Measurements from ENCODE around the gene MEGF11.

The MEGF11 gene

DNA sequence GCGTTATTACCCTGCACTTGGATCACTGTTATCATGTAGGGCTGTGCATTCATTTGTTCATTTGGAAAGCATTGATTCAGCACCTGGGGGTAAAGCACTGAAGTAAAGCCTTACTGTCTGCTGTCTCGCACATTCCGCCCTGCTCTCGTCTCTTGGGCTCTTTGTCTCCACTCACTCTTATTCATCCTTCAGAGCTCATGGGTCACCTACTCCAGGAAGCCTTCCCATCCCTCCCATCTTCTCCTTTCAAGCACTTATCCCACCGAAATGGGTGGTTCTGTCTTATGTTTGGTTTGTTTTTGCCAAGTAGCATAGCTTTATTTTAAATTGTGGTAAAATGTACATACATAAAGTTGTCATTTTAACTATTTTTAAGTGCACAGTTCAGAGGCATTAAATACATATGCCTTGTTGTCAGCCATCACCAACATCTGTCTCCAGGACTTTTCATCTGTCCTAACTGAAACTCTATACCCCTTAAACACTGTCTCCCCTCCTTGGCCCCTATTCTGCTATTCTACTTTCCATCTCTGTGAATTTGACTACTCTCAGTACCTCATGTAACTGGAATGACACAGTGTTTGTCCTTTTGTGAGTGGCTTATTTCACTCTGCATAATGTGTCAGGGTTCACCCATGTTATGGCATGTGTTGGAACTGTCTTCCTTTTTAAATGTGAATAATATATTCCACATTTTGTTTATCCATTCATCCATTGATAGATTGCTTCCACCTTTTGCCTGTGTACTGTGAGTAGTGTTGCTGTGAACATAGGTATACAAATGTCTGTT lies 49.1 kb upstream of the MEGF11 start:
- ChIA-PET CTCF (interaction anchor here (1.0 kb wide), 1 partner anchor 19 kb away, joined by 3 read pairs; no protein-coding TSS in a partner anchor), POLR2A (no interaction called here)
- H3K27ac ChIP-seq (ENCODE audit: extremely low read depth, low read depth, low read length), result 0 out of 2 replicates have a peak overlapping the region, but pooled peaks have one; percentile 6
- H3K36me3 ChIP-seq (ENCODE audit: control insufficient read depth in 2 of 2, insufficient read depth in 1 of 2, low read length in 2 of 2), result peaks cover 6 to 12% of the 10 kb centered on the region in 2 experiments; a peak in 2 of 3 replicates
- TF ChIP-seq, protein P1, sequence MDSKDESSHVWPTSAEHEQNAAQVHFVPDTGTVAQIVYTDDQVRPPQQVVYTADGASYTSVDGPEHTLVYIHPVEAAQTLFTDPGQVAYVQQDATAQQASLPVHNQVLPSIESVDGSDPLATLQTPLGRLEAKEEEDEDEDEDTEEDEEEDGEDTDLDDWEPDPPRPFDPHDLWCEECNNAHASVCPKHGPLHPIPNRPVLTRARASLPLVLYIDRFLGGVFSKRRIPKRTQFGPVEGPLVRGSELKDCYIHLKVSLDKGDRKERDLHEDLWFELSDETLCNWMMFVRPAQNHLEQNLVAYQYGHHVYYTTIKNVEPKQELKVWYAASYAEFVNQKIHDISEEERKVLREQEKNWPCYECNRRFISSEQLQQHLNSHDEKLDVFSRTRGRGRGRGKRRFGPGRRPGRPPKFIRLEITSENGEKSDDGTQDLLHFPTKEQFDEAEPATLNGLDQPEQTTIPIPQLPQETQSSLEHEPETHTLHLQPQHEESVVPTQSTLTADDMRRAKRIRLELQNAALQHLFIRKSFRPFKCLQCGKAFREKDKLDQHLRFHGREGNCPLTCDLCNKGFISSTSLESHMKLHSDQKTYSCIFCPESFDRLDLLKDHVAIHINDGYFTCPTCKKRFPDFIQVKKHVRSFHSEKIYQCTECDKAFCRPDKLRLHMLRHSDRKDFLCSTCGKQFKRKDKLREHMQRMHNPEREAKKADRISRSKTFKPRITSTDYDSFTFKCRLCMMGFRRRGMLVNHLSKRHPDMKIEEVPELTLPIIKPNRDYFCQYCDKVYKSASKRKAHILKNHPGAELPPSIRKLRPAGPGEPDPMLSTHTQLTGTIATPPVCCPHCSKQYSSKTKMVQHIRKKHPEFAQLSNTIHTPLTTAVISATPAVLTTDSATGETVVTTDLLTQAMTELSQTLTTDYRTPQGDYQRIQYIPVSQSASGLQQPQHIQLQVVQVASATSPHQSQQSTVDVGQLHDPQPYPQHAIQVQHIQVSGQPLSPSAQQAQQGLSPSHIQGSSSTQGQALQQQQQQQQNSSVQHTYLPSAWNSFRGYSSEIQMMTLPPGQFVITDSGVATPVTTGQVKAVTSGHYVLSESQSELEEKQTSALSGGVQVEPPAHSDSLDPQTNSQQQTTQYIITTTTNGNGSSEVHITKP (tag by site-specific recombination; IDR thresholded peaks at IDR 0.05), result peak; percentile 12; the same call in 1 of the 2 replicates
- TF ChIP-seq ZNF24 (tag by site-specific recombination; IDR thresholded peaks at IDR 0.05) (peak; percentile 64; the same call in 1 of the 2 replicates), ZBTB1 (tag by site-specific recombination; IDR thresholded peaks at IDR 0.05) (no peak), ZNF600 (tag by site-specific recombination; IDR thresholded peaks at IDR 0.05) (peak; percentile 72), FEZF1 (tag by site-specific recombination; IDR thresholded peaks at IDR 0.05) (no peak), ZFP3 (tag by site-specific recombination; IDR thresholded peaks at IDR 0.05; ENCODE audit: low read depth) (peak; percentile 72), ZNF202 (tag by site-specific recombination; IDR thresholded peaks at IDR 0.05; ENCODE audit: borderline replicate concordance) (no peak)
- TF ChIP-seq, protein P2, sequence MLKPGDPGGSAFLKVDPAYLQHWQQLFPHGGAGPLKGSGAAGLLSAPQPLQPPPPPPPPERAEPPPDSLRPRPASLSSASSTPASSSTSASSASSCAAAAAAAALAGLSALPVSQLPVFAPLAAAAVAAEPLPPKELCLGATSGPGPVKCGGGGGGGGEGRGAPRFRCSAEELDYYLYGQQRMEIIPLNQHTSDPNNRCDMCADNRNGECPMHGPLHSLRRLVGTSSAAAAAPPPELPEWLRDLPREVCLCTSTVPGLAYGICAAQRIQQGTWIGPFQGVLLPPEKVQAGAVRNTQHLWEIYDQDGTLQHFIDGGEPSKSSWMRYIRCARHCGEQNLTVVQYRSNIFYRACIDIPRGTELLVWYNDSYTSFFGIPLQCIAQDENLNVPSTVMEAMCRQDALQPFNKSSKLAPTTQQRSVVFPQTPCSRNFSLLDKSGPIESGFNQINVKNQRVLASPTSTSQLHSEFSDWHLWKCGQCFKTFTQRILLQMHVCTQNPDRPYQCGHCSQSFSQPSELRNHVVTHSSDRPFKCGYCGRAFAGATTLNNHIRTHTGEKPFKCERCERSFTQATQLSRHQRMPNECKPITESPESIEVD (tag by site-specific recombination; IDR thresholded peaks at IDR 0.05), result no peak
- TF ChIP-seq, protein P3, sequence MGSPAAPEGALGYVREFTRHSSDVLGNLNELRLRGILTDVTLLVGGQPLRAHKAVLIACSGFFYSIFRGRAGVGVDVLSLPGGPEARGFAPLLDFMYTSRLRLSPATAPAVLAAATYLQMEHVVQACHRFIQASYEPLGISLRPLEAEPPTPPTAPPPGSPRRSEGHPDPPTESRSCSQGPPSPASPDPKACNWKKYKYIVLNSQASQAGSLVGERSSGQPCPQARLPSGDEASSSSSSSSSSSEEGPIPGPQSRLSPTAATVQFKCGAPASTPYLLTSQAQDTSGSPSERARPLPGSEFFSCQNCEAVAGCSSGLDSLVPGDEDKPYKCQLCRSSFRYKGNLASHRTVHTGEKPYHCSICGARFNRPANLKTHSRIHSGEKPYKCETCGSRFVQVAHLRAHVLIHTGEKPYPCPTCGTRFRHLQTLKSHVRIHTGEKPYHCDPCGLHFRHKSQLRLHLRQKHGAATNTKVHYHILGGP (tag by site-specific recombination; IDR thresholded peaks at IDR 0.05), result no peak
- H3K4me3 ChIP-seq (ENCODE audit: low read depth, low read length), result no peak overlapping the region
- H3K9me3 ChIP-seq (ENCODE audit: control insufficient read depth, insufficient read depth, low read depth, low read length), result no peaks in the 10 kb centered on the region
- 0 out of 2 replicates have a peak, but pooled peaks cover 4% of the 10 kb centered on the region for H3K4me1 ChIP-seq (ENCODE audit: control insufficient read depth, insufficient read depth, low read length)

DNA sequence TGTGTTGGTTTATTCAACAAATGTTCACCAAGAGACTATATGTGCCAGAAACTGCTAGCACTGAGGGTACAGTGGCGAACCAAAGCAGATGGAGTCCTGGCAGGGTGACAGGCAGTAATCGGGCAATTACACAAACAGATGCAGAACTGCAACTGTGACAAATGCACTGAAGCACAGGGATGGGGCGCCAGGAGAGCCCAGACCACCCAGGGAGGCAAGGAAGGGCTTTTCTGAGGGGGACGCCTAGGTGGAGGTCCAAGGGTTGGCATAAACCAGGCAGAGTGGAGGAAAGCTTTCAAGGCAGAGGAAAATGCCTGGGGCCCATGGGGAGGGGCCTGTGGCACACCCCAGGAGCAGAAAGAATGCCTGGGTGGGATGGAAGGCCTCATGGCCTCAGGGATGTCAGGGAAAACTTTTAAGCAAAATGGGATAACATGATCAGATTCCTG lies 45.3 kb upstream of the MEGF11 start:
- ChIA-PET CTCF (no interaction called here), POLR2A (interaction anchor here (1.6 kb wide), 1 partner anchor 88 kb away, joined by 4 read pairs; the partner anchor contains the start of gene MAP2K1)
- TF ChIP-seq, protein P3 (tag by site-specific recombination; IDR thresholded peaks at IDR 0.05), result no peak
- TF ChIP-seq FEZF1 (tag by site-specific recombination; IDR thresholded peaks at IDR 0.05) (peak; percentile 30; the same call in 1 of the 2 replicates), MZF1 (tag by site-specific recombination; IDR thresholded peaks at IDR 0.05; ENCODE audit: borderline replicate concordance) (no peak), ZNF549 (tag by site-specific recombination; IDR thresholded peaks at IDR 0.05) (no peak), ZNF433 (tag by site-specific recombination; IDR thresholded peaks at IDR 0.05; ENCODE audit: low read depth) (no peak), ZNF621 (tag by site-specific recombination; IDR thresholded peaks at IDR 0.05) (no peak), ZIC2 (tag by site-specific recombination; IDR thresholded peaks at IDR 0.05) (peak; percentile 75), ZNF600 (tag by site-specific recombination; IDR thresholded peaks at IDR 0.05) (0 out of 2 replicates have a peak, but pooled peaks have one; percentile 10), GLIS1 (tag by site-specific recombination; IDR thresholded peaks at IDR 0.05) (peak; percentile 67)
- TF ChIP-seq, protein P4, sequence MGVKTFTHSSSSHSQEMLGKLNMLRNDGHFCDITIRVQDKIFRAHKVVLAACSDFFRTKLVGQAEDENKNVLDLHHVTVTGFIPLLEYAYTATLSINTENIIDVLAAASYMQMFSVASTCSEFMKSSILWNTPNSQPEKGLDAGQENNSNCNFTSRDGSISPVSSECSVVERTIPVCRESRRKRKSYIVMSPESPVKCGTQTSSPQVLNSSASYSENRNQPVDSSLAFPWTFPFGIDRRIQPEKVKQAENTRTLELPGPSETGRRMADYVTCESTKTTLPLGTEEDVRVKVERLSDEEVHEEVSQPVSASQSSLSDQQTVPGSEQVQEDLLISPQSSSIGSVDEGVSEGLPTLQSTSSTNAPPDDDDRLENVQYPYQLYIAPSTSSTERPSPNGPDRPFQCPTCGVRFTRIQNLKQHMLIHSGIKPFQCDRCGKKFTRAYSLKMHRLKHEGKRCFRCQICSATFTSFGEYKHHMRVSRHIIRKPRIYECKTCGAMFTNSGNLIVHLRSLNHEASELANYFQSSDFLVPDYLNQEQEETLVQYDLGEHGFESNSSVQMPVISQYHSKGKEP (tag by site-specific recombination; IDR thresholded peaks at IDR 0.05), result peak; percentile 91
- peaks cover 0 to 9% of the 10 kb centered on the region in 2 experiments; a peak in 2 of 3 replicates for H3K36me3 ChIP-seq (ENCODE audit: control insufficient read depth in 2 of 2, insufficient read depth in 1 of 2, low read length in 2 of 2)
- no peaks in the 10 kb centered on the region for H3K9me3 ChIP-seq (ENCODE audit: control insufficient read depth, insufficient read depth, low read depth, low read length)
- no peak overlapping the region for H3K4me3 ChIP-seq (ENCODE audit: low read depth, low read length)
- no peak overlapping the region for H3K27ac ChIP-seq (ENCODE audit: extremely low read depth, low read depth, low read length)
- peaks cover 20% of the 10 kb centered on the region for H3K4me1 ChIP-seq (ENCODE audit: control insufficient read depth, insufficient read depth, low read length)
